Measurements from ENCODE around the gene PAMR1.

DNA sequence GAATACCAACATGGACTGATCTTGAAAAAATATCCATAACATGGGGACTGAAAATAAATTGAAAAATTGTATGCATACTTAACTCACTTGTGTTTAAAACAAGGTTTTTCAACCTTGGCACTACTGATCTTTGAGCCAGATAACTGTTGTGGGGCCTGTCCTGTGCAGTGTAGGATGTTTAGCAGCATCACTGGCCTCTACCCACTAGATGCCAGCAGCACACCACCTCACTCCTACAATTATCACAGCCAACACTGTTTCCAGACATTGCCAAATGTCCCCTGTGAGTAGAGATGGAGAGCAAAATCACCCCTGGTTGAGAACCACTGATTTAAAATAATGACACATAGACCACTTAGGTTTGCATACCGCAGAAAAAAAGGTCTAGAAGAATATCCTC, 61.1 kb downstream of the PAMR1 start:
- TF ChIP-seq, protein P1, sequence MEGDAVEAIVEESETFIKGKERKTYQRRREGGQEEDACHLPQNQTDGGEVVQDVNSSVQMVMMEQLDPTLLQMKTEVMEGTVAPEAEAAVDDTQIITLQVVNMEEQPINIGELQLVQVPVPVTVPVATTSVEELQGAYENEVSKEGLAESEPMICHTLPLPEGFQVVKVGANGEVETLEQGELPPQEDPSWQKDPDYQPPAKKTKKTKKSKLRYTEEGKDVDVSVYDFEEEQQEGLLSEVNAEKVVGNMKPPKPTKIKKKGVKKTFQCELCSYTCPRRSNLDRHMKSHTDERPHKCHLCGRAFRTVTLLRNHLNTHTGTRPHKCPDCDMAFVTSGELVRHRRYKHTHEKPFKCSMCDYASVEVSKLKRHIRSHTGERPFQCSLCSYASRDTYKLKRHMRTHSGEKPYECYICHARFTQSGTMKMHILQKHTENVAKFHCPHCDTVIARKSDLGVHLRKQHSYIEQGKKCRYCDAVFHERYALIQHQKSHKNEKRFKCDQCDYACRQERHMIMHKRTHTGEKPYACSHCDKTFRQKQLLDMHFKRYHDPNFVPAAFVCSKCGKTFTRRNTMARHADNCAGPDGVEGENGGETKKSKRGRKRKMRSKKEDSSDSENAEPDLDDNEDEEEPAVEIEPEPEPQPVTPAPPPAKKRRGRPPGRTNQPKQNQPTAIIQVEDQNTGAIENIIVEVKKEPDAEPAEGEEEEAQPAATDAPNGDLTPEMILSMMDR (IDR thresholded peaks at IDR 0.05), result no peak
- no peak for TF ChIP-seq EP300 (IDR thresholded peaks at IDR 0.05)

Data from ovary (tissue), 3 donors.